HepG2 (cell line): ENCODE data around the gene SUPT4H1. TPM values are rescaled to one million over a fixed set of nuclear protein-coding genes. Genes with fewer than 3 reads are reported as not detected.

Experiments used
- ELF4 ChIP-seq: sonication (generic); formaldehyde crosslinking; IDR thresholded peaks from 2 replicates; pipeline ENCODE4 v1.5.0; 2020; ENCODE audit warnings: missing genetic modification reagents, mild to moderate bottlenecking, moderate library complexity, borderline replicate concordance
- GATAD1 ChIP-seq: IDR thresholded peaks from 2 replicates; pipeline ENCODE4 v1.6.1; 2016; ENCODE audit warnings: missing genetic modification reagents, missing compliant biosample characterization
- HNRNPH1 ChIP-seq: fragments of 200-400 bp; formaldehyde crosslinking; optimal IDR thresholded peaks from 2 replicates; pipeline ENCODE3; 2017; ENCODE audit warnings: mild to moderate bottlenecking, low read depth, low read length
- IRF2 ChIP-seq: IDR thresholded peaks from 2 replicates; pipeline ENCODE4 v1.6.1; 2018; ENCODE audit warnings: missing genetic modification reagents, missing compliant biosample characterization
- KMT2B ChIP-seq: IDR thresholded peaks from 2 replicates; pipeline ENCODE4 v1.6.1; 2016; ENCODE audit warnings: missing genetic modification reagents, missing compliant biosample characterization
- LRRFIP1 ChIP-seq: sonication (generic); formaldehyde crosslinking; conservative IDR thresholded peaks from 2 replicates; pipeline ENCODE4 v1.4.0; 2020; ENCODE audit warnings: missing genetic modification reagents
- SKIL ChIP-seq: sonication (generic); formaldehyde crosslinking; IDR thresholded peaks from 2 replicates; pipeline ENCODE4 v1.8.0; 2022; ENCODE audit warnings: missing genetic modification reagents, mild to moderate bottlenecking, moderate library complexity, borderline replicate concordance
- SP1 ChIP-seq, 2 experiments: fragments of 450-650 bp in 1 of 2; sonication (generic) in 1 of 2; formaldehyde crosslinking in 1 of 2; IDR thresholded peaks; 2 replicates each; pipeline versions ENCODE4 v1.4.0 to v1.6.1; 2016 to 2020; ENCODE audit warnings: missing genetic modification reagents in 1 of 2
- SP5 ChIP-seq: IDR thresholded peaks from 2 replicates; pipeline ENCODE4 v1.6.1; 2016; ENCODE audit warnings: low read depth, borderline replicate concordance
- YEATS2 ChIP-seq: sonication (generic); formaldehyde crosslinking; IDR thresholded peaks from 2 replicates; pipeline ENCODE4 v1.4.0; 2020; ENCODE audit warnings: missing genetic modification reagents, borderline replicate concordance
- ZFY ChIP-seq: sonication (generic); formaldehyde crosslinking; IDR thresholded peaks from 2 replicates; pipeline ENCODE4 v1.4.0; 2020; ENCODE audit warnings: missing genetic modification reagents
- ZKSCAN1 ChIP-seq: fragments of 150-350 bp; IDR thresholded peaks from 2 replicates; pipeline ENCODE4 v1.6.1; 2014; ENCODE audit warnings: low read length
- ZNF644 ChIP-seq: IDR thresholded peaks from 2 replicates; pipeline ENCODE4 v1.6.1; 2016; ENCODE audit warnings: low read depth
- ZNF652 ChIP-seq: IDR thresholded peaks from 2 replicates; pipeline ENCODE4 v1.6.1; 2016; ENCODE audit warnings: low read depth, borderline replicate concordance
- ZNF687 ChIP-seq: sonication (generic); formaldehyde crosslinking; IDR thresholded peaks from 2 replicates; pipeline ENCODE4 v1.5.1; 2020; ENCODE audit warnings: mild to moderate bottlenecking, missing genetic modification reagents, moderate library complexity
- ZNF704 ChIP-seq: sonication (generic); formaldehyde crosslinking; IDR thresholded peaks from 2 replicates; pipeline ENCODE4 v1.8.1; 2023; ENCODE audit warnings: mild to moderate bottlenecking, inconsistent platforms, moderate library complexity, missing genetic modification reagents, borderline replicate concordance
- ZNF710 ChIP-seq: sonication (generic); formaldehyde crosslinking; IDR thresholded peaks from 2 replicates; pipeline ENCODE4 v1.5.0; 2020; ENCODE audit warnings: mild to moderate bottlenecking, missing genetic modification reagents, borderline replicate concordance
- polyA plus RNA-seq, 8 experiments: library from polyadenylated mRNA; depleted of rRNA in 3 of 8; stranded (reverse) in 7 of 8; unstranded in 1 of 8; fragments of >200 nt; fragmentation: Illumina TruSeq in 4 of 8; extraction: Trizol in 4 of 8; gene quantifications; 2 replicates each; pipeline versions ENCODE4 v1.2.1 to v1.2.3, GENCODE V29; 2011 to 2016; ENCODE audit warnings: low read depth in 4 of 8, missing spikeins in 1 of 8, mixed read lengths in 1 of 8; ENCODE audit not compliant: insufficient read depth in 1 of 8
- total RNA-seq, 5 experiments: library from RNA; depleted of rRNA; stranded (reverse); fragments of >200 nt; fragmentation: Illumina TruSeq; extraction: Trizol; gene quantifications; 2 replicates each; pipeline ENCODE4 v1.2.3, GENCODE V29; 2016; ENCODE audit warnings: low read depth in 1 of 5

SUPT4H1 gene
- total and polyA plus RNA-seq, 2 of the 13 experiments (the other 11 are each of a cell fraction or from before 2014, with no cell fraction given), result 155 to 244 TPM

- TF ChIP-seq ZNF687 (peak; percentile 48), ZNF644 (peak; percentile 66; the same call in 1 of the 2 replicates), GATAD1 (no peak), LRRFIP1 (CRISPR knock-in tag) (no peak), YEATS2 (0 out of 2 replicates have a peak, but pooled peaks have one; percentile 45), SP5 (CRISPR knock-in tag) (peak; percentile 54), ELF4 (CRISPR knock-in tag) (no peak), KMT2B (peak; percentile 34; the same call in 1 of the 2 replicates), ZFY (peak; percentile 66), IRF2 (CRISPR knock-in tag) (peak; percentile 24; the same call in 1 of the 2 replicates), ZNF710 (CRISPR knock-in tag) (0 out of 2 replicates have a peak, but pooled peaks have one; percentile 3), SKIL (CRISPR knock-in tag) (no peak), ZNF652 (0 out of 2 replicates have a peak, but pooled peaks have one; percentile 26), ZKSCAN1 (no peak), ZNF704 (CRISPR knock-in tag) (no peak), HNRNPH1 (no peak), SP1 (IDR thresholded peaks at IDR 0.05) (no peak), SP1 (CRISPR knock-in tag; IDR thresholded peaks at IDR 0.05) (no peak)
These were observed 16.1 kb downstream of the SUPT4H1 start (continued) for GRCh38 chr17:58335779-58336455.
